BLaER1 treated with 17β-estradiol and CSF1 and Interleukin-3, amounts not matched to agents 10 nM and 100 nM (cell line): ENCODE results near the gene ELFN1.

ENCODE experiments used
- H3K27ac ChIP-seq, 11 experiments: shearing (Covaris generic); formaldehyde crosslinking; 2 replicates each; pipeline ENCODE4 v1.8.1; 2022
- H3K27me3 ChIP-seq, 11 experiments: shearing (Covaris generic); formaldehyde crosslinking; 2 replicates each; pipeline ENCODE4 v1.8.1; 2022
- H3K36me3 ChIP-seq, 11 experiments: shearing (Covaris generic); formaldehyde crosslinking; 2 replicates each; pipeline ENCODE4 v1.8.1; 2022
- H3K4me1 ChIP-seq, 10 experiments: shearing (Covaris generic); formaldehyde crosslinking; 2 replicates each; pipeline ENCODE4 v1.8.1; 2022
- H3K4me2 ChIP-seq, 11 experiments: shearing (Covaris generic); formaldehyde crosslinking; 2 replicates each; pipeline ENCODE4 v1.8.1; 2022
- H3K4me3 ChIP-seq, 10 experiments: shearing (Covaris generic); formaldehyde crosslinking; 2 replicates each; pipeline ENCODE4 v1.8.1; 2022
- H3K9ac ChIP-seq, 11 experiments: shearing (Covaris generic); formaldehyde crosslinking; 2 replicates each; pipeline ENCODE4 v1.8.1; 2022
- H3K9me3 ChIP-seq, 11 experiments: shearing (Covaris generic); formaldehyde crosslinking; replicated peaks in 1 of 11; 2 replicates each; pipeline ENCODE4 v1.8.1; 2022
- H4K20me1 ChIP-seq, 11 experiments: shearing (Covaris generic); formaldehyde crosslinking; 2 replicates each; pipeline ENCODE4 v1.8.1; 2022
- Cebpa-rat ChIP-seq, 11 experiments: shearing (Covaris generic); IDR thresholded peaks; 2 replicates each; pipeline ENCODE4 v1.8.1; 2022

The ELFN1 gene

DNA sequence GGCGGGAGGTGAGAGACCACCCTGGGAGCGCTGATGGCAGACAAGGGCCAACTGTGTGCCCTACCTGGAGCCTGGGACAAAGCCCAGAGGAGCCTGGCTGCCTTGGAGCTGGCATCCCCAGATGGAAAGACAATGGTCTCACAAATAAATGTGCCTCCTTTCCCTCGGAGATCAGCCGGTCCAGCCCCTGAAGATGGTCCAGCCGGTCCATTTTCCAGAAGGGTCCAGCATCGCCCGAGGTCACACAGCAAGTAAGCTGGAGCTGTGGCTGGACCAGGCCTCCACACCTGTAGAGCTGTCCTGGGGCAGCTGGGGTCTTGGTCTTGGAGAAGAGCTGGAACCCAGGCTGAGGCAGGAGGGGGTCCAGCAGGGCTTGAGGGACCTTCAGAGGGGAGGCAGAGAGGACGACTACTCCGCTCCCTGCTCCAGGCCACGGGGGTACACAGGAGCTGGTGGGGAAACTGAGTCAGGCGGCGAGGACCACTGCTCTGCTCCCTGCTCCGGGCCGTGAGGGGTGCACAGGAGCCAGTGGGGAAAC is 3.6 kb downstream of the ELFN1 start:
- Histone ChIP-seq H3K9me3 (no peaks in the 10 kb centered on the region), H4K20me1 (peaks cover 4 to 89% (median 51%) of the 10 kb centered on the region in 11 experiments; a peak in 20 of 22 replicates), H3K4me1 (peaks cover 11 to 55% (median 44%) of the 10 kb centered on the region in 10 experiments; a peak in 19 of 20 replicates), H3K4me2 (no peak overlapping the region), H3K4me3 (no peak overlapping the region), H3K36me3 (no peaks in the 10 kb centered on the region), H3K9ac (no peak overlapping the region), H3K27me3 (peaks cover 64 to 94% (median 81%) of the 10 kb centered on the region in 11 experiments), H3K27ac (no peak overlapping the region)
- TF ChIP-seq Cebpa-rat (IDR thresholded peaks at IDR 0.05) = no peak

DNA sequence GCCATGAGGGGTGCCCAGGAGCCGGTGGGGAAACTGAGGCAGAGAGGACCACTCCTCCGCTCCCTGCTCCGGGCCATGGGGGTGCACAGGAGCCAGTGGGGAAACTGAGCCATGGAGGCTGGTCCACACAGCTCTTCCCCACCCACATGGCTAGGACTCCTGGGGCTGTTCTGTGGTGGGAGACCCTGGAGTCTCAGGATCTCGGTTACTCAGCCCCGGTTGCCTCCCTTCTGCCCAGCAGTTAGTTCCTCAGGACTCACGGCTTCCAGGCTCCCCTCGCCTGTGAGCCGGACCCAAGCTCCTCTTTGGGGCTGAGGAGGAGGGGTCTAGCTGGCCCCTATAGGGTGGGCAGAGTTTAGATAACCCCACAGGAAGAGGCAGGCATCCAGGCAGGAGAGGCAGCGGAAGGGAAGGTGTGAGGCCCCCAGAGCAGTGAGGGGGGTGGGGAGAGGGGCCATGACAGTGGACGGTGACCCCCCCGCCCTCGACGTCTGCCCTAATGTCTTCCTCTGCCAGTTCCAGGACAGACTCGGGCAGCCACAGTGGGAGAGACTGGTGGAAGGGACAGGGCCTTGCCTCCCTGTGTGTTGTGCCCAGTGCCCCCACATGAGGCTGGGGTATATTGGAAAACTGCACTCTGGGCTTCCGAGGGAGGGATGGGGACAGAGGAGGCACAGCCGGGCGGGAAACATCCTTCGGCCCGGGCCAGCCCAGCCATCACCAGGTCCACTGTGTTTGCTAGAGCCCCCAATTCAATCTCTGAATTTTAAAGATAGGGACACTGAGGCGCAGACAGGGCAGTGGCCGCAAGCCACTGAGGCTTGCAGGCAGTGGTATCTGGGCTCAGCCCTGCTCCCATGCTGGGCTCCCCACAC is 4.3 kb downstream of the ELFN1 start:
- no peaks in the 10 kb centered on the region for H3K36me3 ChIP-seq
- peaks cover 56 to 90% (median 73%) of the 10 kb centered on the region in 11 experiments for H3K27me3 ChIP-seq
- H3K9ac ChIP-seq = no peak overlapping the region
- H4K20me1 ChIP-seq = peaks cover 0 to 89% (median 43%) of the 10 kb centered on the region in 11 experiments; a peak in 16 of 22 replicates
- H3K27ac ChIP-seq = no peak overlapping the region
- no peak overlapping the region for H3K4me2 ChIP-seq
- no peak overlapping the region for H3K4me3 ChIP-seq
- TF ChIP-seq Cebpa-rat (IDR thresholded peaks at IDR 0.05) = no peak
- H3K4me1 ChIP-seq = peaks cover 8 to 53% (median 42%) of the 10 kb centered on the region in 10 experiments; a peak in 19 of 20 replicates
- no peaks in the 10 kb centered on the region for H3K9me3 ChIP-seq

DNA sequence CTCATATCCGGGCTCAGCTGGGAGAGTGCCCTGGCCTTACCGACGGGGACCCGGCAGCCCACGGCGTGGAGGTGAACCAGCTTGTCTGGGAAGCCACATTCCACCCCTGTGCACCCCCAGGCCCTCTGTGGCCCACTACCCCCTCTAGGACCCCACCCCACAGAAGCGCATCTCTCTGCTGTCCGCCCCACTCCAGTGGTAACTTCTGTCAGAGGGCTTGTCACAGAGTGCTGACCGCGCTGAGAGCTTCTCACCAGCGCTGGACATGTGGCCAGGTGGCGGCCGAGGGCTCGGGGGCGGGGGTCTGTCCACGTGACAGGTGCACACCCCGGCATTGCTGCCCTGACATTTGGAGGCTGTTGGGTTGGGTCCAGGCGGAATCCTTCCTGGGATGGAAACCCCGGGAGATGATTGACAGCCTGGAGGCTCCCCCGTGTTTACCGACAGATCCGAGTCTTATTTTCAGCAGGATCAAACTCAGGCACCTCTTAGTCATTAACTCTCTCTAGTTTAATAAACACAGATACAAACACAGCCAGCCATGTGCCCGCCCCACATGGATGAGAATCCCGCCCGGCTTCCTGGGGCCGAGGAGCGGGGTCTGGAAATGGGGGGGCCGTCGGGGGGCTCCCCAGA is 5.1 kb downstream of the ELFN1 start:
- Histone ChIP-seq H3K4me3 (no peak overlapping the region), H3K36me3 (no peaks in the 10 kb centered on the region), H3K27ac (no peak overlapping the region), H3K4me2 (no peak overlapping the region; a peak in 1 of 22 replicates), H3K9ac (no peak overlapping the region), H3K9me3 (no peaks in the 10 kb centered on the region), H4K20me1 (peaks cover 0 to 88% (median 41%) of the 10 kb centered on the region in 11 experiments; a peak in 14 of 22 replicates), H3K27me3 (peaks cover 48 to 83% (median 66%) of the 10 kb centered on the region in 11 experiments), H3K4me1 (peaks cover 5 to 58% (median 46%) of the 10 kb centered on the region in 10 experiments; a peak in 19 of 20 replicates)
- no peak for TF ChIP-seq Cebpa-rat (IDR thresholded peaks at IDR 0.05)

DNA sequence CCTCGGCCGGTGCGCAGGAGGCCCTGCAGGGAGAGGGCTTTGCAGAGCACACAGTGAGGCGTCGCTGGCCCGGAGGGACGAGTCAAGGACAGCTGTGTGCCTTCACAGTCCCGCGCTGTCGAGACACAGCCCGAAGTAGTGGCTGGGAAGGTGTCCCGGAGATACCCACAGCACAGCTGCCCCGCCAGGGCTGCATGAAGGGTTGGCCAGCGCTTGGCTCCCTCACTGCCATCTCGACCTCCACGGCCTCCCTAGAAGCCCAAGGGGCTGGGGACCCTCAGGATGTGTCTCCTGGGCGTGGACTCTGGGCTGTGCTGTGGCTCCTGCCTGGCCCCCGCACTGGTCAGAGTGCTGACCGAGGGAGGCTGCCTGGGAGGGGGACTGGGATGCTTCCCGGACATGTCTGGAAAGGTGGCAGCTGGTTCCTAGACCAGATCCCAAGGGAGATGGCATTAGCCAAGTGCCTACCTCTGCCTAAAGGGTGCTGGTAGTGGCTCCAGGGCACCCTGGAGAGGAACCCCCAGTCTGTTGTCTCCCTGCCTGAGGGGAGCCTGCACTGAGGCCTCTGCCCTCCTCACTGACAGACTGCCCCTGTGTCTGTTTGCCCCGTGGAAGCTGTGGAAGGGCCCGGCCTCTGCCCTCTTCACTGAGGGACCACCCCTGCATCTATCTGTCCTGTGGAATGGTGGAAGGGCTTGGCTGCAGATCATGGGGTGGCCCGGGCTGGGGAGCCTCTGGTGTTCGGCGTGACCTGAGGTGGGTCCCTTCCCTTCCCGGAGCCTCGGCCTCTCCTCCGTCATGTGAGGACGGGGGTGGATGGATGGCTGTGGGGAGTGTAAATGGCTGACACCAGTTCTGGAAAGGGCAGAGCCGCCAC is 5.8 kb downstream of the ELFN1 start:
- Histone ChIP-seq H3K9ac (peak overlapping the region in 1 of 11 experiments; percentile 4; a peak in 1 of 22 replicates), H3K4me3 (no peak overlapping the region), H3K4me2 (peak overlapping the region in 8 of 11 experiments; percentile 70 to 94 (median 82); a peak in 16 of 22 replicates), H3K4me1 (peaks cover 0 to 57% (median 44%) of the 10 kb centered on the region in 10 experiments; a peak in 19 of 20 replicates), H4K20me1 (peaks cover 0 to 84% (median 35%) of the 10 kb centered on the region in 11 experiments; a peak in 14 of 22 replicates), H3K9me3 (no peaks in the 10 kb centered on the region), H3K36me3 (no peaks in the 10 kb centered on the region), H3K27ac (no peak overlapping the region), H3K27me3 (peaks cover 41 to 75% (median 58%) of the 10 kb centered on the region in 11 experiments)
- TF ChIP-seq Cebpa-rat (IDR thresholded peaks at IDR 0.05) = no peak

DNA sequence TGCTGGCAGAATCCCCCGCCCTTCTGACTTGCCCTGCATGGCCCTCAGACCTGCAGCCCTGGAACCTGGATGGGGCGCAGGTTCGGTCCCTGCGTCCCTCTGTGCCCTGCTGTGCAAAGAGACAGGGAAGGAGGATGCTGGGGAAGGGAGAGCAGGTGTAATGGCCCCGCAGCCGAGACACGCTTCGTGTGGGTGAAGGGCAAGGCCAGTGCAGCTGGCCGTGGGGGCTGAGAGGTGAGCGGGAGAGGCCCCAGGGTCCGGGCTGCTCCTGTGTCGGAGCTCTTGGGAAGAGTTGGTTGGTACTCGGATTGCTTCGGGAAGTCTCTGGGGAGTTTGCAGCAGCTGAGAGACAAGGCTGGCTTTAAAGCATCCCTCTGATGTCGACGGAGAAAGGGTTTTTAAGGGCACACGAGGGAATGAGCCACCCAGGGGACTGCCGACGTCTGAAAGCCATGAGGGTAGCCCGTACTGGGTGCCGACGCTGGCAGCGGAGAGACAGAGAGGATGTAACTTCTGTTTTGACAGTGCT is 6.5 kb downstream of the ELFN1 start:
- Histone ChIP-seq H3K4me2 (peak overlapping the region in 9 of 11 experiments; percentile 26 to 94 (median 80); a peak in 18 of 22 replicates), H3K4me3 (no peak overlapping the region), H3K9ac (peak overlapping the region in 1 of 11 experiments; percentile 4; a peak in 1 of 22 replicates), H3K36me3 (no peaks in the 10 kb centered on the region), H3K9me3 (peaks cover 0 to 6% (median 0%) of the 10 kb centered on the region in 11 experiments; a peak in 5 of 22 replicates), H3K27ac (no peak overlapping the region), H3K27me3 (peaks cover 34 to 68% (median 52%) of the 10 kb centered on the region in 11 experiments), H4K20me1 (peaks cover 0 to 77% (median 28%) of the 10 kb centered on the region in 11 experiments; a peak in 13 of 22 replicates), H3K4me1 (peaks cover 0 to 63% (median 49%) of the 10 kb centered on the region in 10 experiments; a peak in 19 of 20 replicates)
- no peak for TF ChIP-seq Cebpa-rat (IDR thresholded peaks at IDR 0.05)

DNA sequence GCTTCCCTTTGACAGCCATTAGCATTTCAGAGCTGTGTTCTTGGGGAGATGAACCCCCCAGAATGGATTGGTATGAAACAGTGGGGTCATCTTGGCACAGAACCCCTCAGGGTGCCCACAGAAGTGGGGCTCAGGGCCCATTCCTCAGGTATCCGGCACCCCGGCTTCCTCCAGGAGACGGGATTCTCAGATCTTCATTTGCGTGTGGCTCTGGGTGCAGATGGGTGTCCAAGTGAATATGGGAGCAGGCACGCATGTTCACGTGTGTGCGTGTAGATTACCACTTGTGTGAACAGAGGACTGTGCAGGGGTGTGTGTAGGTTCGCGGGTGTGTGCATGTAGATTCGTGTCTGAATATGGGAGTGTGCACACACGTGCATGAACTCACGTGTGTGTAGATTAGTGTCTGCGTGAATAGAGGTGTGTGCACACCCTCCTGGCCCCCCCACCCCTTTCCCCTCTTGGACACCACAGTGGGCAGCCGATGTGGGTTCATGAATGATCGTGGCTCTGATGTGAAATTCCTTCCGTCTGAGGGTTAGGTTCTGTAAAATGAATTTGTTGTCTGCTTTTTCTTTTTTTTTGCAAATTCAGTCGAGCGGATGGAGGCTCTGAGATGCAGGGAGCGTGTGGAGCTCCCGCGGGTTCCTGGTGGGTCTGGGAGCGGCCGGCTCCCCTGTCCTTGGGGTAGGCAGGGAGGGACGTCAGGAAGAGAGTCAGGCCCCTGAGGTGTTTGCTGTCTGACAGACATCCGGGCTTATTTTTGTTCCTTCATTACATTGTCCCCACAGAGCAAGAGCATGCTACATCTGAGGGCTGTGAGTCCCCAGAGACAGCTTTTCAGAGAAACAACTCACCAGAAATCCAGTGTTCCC is 7.4 kb downstream of the ELFN1 start:
- H3K27ac ChIP-seq = no peak overlapping the region
- H3K4me1 ChIP-seq = peaks cover 0 to 68% (median 50%) of the 10 kb centered on the region in 10 experiments; a peak in 19 of 20 replicates
- no peak for TF ChIP-seq Cebpa-rat (IDR thresholded peaks at IDR 0.05)
- H3K9ac ChIP-seq = peak overlapping the region in 3 of 11 experiments; percentile 1 to 50 (median 30); a peak in 4 of 22 replicates
- H4K20me1 ChIP-seq = peaks cover 0 to 70% (median 26%) of the 10 kb centered on the region in 11 experiments; a peak in 13 of 22 replicates
- no peaks in the 10 kb centered on the region for H3K36me3 ChIP-seq
- H3K27me3 ChIP-seq = peaks cover 26 to 60% (median 44%) of the 10 kb centered on the region in 11 experiments
- H3K4me3 ChIP-seq = no peak overlapping the region
- peaks cover 2 to 13% (median 6%) of the 10 kb centered on the region in 11 experiments for H3K9me3 ChIP-seq
- H3K4me2 ChIP-seq = peak overlapping the region in 10 of 11 experiments; percentile 2 to 94 (median 79); a peak in 18 of 22 replicates

DNA sequence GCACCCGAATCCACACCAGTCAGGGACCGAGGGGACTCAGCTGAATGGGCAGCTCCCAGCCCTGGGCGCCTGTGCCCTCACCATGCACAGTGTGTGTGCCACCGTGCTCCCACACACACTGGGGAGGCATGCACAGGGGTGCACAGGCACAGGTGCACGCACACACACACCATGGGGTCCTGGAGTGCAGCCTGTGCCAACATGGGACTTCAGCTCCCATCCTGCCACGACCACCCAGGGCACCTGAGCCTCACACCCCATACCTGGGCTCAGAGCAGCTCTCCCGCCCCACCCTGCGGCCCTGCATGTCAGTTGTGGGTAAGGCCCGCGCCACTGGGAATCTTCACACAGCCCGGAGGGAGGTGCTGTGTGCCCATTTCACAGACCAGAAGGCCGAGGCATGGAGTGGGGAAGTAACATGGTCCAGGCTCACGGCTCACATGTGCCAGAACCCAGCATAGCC is 8.0 kb downstream of the ELFN1 start:
- H4K20me1 ChIP-seq = peaks cover 0 to 67% (median 26%) of the 10 kb centered on the region in 11 experiments; a peak in 13 of 22 replicates
- peaks cover 23 to 53% (median 37%) of the 10 kb centered on the region in 11 experiments for H3K27me3 ChIP-seq
- H3K27ac ChIP-seq = no peak overlapping the region
- H3K9ac ChIP-seq = peak overlapping the region in 3 of 11 experiments; percentile 1 to 50 (median 29); a peak in 4 of 22 replicates
- peaks cover 9 to 20% (median 13%) of the 10 kb centered on the region in 11 experiments for H3K9me3 ChIP-seq
- peak overlapping the region in 10 of 11 experiments; percentile 2 to 94 (median 79); a peak in 18 of 22 replicates for H3K4me2 ChIP-seq
- H3K4me3 ChIP-seq = no peak overlapping the region
- H3K36me3 ChIP-seq = no peaks in the 10 kb centered on the region
- TF ChIP-seq Cebpa-rat (IDR thresholded peaks at IDR 0.05) = no peak
- H3K4me1 ChIP-seq = peaks cover 0 to 68% (median 50%) of the 10 kb centered on the region in 10 experiments; a peak in 19 of 20 replicates
